Inflammatory macrophage treated with lipopolysaccharide for 1 hour (primary cell): ENCODE data around the gene ZNF260.
"Not testable (repeated sequence)": the region's sequence is repeated elsewhere in the genome, so short reads cannot be mapped to it uniquely, and the experiment has no call there.

Experiments used
- DNase-seq, 2 donors: peaks; one replicate each; pipeline ENCODE4 v3.0.0-alpha.2; 2020 to 2022

ZNF260 gene

DNA sequence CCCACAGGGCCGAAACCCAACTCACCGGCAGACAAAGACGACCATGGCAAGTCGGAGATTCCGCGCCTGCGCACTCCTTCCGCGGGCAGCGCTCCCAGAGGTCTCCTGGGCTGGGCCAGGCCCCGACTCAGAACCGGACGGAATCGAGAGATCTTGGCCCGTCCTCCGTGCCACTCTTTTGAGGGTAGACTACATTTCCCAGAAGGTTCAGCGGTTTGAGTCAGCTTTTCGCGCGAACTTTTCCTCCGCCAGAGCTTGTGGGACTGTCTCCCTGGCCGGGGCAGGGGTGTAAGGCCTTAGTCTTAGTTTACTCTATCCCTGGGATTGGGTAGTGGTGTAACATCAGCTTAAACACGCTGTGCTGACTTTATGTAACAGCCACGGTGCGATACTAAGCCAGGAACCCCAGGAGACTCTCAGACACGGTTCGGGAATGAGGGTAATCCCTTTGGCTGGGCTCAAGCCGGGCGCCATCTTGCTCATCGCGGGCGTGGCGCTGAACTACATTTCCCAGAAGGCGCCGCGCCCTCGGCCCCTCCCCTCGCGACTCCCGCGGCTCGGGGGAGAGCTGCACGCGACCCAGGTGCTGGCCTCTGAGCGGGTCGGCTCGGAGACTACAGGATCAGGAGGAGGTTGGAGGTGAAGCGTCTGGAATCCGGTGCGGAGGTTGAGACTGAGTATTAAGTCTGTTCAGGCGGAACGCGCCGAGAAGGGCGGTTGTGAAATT is at the start of gene ZNF260:
ZNF260 (minus strand) TSS at position 78 of the 727 bp plus-strand sequence. CDS start 13,033 bp downstream, outside the sequence.
- peak; percentile 95 to 96 for DNase-seq

- DNase-seq, result no peak
Measured at GRCh38 chr19:36577271-36577996, 49.4 kb upstream of the ZNF260 start.

GRCh38 chr19:36574741-36575140 is 46.7 kb upstream of the ZNF260 start:
- no peak for DNase-seq

GRCh38 chr19:36573895-36574720 is 46.0 kb upstream of the ZNF260 start:
- peak; percentile 2 to 11 for DNase-seq

GRCh38 chr19:36573020-36573894 is 45.2 kb upstream of the ZNF260 start, which contains the start of gene ZNF529:
ZNF529 (minus strand) TSS chr19:36573292; CDS start chr19:36572346, 946 bp downstream.
- peak; percentile 89 to 90 for DNase-seq

- DNase-seq, result no peak
Measured at GRCh38 chr19:36572593-36573019, 44.5 kb upstream of the ZNF260 start.

- DNase-seq, result no peak
Measured at GRCh38 chr19:36564391-36564790, 36.3 kb upstream of the ZNF260 start.

GRCh38 chr19:36547001-36547732 is 19.1 kb upstream of the ZNF260 start:
- peak in 1 of 2 donors; percentile 7 for DNase-seq

GRCh38 chr19:36528921-36529518 is 949 bp upstream of the ZNF260 start:
- peak in 1 of 2 donors; percentile 50 for DNase-seq

- no peak for DNase-seq
Measured at GRCh38 chr19:36527873-36528193, 238 bp downstream of the ZNF260 start.

- peak in 1 of 2 donors; percentile 75 for DNase-seq
Measured at GRCh38 chr19:36527341-36527740, 730 bp downstream of the ZNF260 start.

- no peak for DNase-seq
Measured at GRCh38 chr19:36526581-36526980, 1.5 kb downstream of the ZNF260 start.

GRCh38 chr19:36524617-36525016 is 3.5 kb downstream of the ZNF260 start:
- DNase-seq, result no peak

GRCh38 chr19:36514012-36514612 is 14.0 kb downstream of the ZNF260 start:
- DNase-seq, result no peak

GRCh38 chr19:36508325-36508724 is 19.7 kb downstream of the ZNF260 start:
- DNase-seq, result no peak

DNA sequence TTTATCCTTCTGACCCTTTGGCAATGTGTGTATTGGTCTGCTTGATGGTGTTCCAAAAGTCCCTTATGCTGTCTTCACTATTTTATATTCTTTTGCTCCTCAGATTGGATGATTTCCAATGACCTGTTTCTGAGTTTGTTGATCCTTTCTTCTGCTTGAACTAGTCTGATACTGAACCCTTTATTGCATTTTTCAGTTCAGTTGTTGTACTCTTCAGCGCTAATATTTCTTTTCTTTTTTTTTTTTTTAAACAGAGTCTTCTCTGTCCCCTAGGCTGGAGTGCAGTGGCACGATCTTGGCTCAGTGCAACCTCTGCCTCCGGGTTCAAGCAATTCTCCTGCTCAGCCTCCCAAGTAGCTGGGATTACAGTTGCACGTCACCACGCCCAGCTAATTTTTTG is 26.1 kb downstream of the ZNF260 start:
- DNase-seq, result no peak

DNA sequence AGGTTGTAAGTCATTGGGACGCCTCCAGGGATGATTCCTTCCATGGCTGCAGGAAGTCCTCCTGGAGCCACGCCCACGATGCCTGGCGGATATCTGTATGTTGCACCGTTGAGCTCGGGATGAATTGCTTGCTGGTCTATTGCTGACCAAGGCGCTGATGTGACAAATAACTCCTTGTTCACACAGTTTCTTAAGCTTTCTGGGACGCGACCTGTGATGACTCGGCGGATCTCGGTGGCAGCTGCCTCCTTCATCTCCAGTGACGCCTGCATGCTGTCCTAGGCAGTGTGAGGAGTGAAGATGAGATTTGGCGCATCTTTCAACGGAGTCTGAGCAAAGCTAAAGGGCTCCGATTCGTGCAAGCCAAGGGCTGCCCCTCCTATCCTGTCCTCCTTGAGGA is 31.1 kb downstream of the ZNF260 start:
- no peak for DNase-seq

DNA sequence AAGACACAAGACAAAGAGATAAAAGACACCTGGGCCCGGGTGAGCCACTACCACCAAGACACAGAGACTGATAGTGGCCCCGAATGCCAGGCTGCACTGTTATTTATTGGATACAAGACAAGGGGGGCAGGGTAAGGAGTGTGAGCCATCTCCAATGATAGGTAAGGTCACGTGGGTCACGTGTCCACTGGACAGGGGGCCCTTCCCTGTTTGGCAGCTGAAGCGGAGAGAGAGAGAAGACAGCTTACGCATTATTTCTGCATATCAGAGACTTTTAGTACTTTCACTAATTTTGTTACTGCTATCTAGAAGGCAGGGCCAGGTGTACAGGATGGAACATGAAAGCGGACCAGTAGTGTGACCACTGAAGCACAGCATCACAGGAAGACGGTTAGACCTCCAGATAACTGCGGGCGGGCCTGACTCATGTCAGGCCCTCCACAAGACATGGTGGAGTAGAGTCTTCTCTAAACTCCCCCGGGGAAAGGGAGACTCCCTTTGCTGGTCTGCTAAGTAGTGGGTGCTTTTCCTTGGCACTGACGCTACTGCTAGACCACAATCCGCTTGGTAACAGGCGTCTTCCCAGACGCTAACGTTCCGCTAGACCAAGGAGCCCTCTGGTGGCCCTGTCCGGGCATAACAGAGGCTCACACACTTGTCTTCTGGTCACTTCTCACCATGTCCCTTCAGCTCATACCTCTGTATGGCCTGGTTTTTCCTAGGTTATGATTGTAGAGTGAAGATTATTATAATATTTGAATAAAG is 35.2 kb downstream of the ZNF260 start:
- peak; percentile 19 to 47 for DNase-seq

GRCh38 chr19:36490846-36491245 is 37.2 kb downstream of the ZNF260 start:
- not testable (repeated sequence) for DNase-seq

DNA sequence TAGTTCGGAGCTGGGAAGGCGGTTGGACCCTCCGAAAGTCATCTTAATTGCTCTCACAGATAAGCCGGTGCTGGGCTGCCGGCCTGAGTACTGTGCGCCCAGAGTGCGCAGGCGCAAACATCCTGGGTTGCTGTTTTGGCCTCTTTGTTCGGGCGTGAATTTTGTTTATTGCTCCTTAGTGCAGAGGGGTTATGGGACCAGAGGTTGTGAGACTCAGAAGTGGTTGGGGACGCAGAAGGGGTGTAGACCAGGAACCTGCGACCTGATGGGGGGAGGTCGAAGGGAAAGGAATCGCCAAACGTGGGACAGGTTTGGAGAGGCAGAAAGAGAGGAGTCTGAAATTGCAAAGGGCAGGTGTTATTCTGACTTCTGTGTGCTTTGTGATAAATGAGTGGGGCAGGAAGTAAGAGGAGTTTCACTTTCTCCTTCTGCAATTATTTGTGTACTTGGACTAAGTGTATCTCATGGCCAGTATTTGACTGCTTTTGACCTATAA is 38.1 kb downstream of the ZNF260 start:
- peak; percentile 70 to 78 for DNase-seq
